HFF-Myc (cell line): ENCODE measurements around the gene CTPS1.

ENCODE experiments used
- DNase-seq: peaks from one replicate; pipeline ENCODE4 v3.0.0-alpha.2; 2011; ENCODE audit warnings: low read depth; ENCODE audit errors: extremely low read depth
- H3K4me3 ChIP-seq: replicated peaks from 2 replicates; pipeline ENCODE4 v1.5.1; 2011; ENCODE audit warnings: low read depth, mild to moderate bottlenecking, control low read depth, low read length
- CTCF ChIP-seq: IDR thresholded peaks from 2 replicates; pipeline ENCODE4 v1.5.1; 2012; ENCODE audit warnings: mild to moderate bottlenecking, low read depth, low read length, control low read depth; ENCODE audit errors: missing control alignments

CTPS1 gene

DNA sequence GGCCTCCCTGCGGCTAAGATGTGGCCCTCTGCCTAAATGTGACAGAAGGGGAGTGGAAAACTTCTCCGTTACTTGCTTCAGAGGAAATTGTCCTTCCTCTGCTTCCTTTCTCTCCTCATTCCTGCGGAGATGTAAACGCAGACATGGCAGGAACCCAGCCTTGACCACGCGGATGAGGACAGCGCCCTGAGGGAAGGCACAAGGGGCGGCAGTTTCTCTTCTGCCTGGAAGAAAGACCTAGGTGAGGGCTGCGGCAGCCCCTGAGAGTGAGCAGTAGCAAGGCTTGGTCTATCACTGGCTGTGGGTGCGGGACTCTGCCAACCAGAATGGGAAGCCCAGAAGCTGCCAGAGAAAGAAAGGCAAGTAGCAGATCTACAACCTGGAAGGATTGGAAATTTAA, 14.0 kb upstream of the CTPS1 start:
- DNase-seq = no peak
- TF ChIP-seq CTCF = no peak

GRCh38 chr1:40966417-40966816, 13.1 kb upstream of the CTPS1 start:
- no peak for TF ChIP-seq CTCF
- no peak for DNase-seq

More for the DNA sequence above, 14.0 kb upstream of the CTPS1 start:
- no peak overlapping the region for H3K4me3 ChIP-seq

DNA sequence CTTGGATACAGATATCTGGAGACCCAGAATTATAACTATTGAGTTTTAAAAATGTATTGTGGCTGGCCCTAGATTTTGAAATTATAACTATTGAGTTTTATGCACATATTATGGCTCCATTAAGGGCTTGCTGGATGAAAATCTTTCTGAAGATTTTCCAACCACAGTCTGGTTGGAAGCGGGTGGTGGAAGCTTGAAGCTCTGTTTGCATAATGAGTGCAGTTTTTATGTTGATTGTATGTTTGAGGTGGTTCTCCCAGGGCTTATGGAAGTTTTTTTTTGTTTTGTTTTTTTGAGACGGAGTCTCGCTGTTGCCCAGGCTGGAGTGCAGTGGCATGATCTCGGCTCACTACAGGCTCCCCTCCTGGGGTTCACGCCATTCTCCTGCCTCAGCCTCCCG, 10.1 kb upstream of the CTPS1 start:
- no peak for DNase-seq
- H3K4me3 ChIP-seq = no peak overlapping the region
- no peak for TF ChIP-seq CTCF

More at GRCh38 chr1:40966417-40966816, 13.1 kb upstream of the CTPS1 start:
- no peak overlapping the region for H3K4me3 ChIP-seq

- no peak for DNase-seq
- no peak for TF ChIP-seq CTCF
- H3K4me3 ChIP-seq = no peak overlapping the region
Measured at GRCh38 chr1:40971966-40972365, 7.5 kb upstream of the CTPS1 start.

DNA sequence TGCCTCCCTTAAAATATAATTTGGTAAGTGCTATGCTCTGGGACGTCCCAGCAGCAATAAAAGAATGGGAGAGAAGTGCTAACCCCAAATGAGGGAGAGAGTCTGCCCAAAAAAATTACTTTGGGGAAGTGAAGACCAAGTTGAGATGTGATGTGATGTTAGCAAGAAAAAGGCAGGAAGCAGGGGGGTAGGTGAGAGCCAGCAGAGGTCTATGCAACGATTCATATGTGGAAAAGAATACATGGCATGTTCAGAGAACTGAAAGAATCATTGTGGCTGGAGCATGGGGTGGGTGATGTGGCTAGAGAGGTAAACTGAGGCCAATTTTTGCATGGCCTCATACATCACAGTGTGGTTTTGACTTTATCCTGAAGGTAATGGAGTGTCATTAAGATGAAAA, 5.6 kb upstream of the CTPS1 start:
- H3K4me3 ChIP-seq = no peak overlapping the region
- TF ChIP-seq CTCF = no peak
- DNase-seq = no peak

GRCh38 chr1:40974945-40975344, 4.6 kb upstream of the CTPS1 start:
- TF ChIP-seq CTCF = no peak
- H3K4me3 ChIP-seq = no peak overlapping the region
- DNase-seq = no peak

DNA sequence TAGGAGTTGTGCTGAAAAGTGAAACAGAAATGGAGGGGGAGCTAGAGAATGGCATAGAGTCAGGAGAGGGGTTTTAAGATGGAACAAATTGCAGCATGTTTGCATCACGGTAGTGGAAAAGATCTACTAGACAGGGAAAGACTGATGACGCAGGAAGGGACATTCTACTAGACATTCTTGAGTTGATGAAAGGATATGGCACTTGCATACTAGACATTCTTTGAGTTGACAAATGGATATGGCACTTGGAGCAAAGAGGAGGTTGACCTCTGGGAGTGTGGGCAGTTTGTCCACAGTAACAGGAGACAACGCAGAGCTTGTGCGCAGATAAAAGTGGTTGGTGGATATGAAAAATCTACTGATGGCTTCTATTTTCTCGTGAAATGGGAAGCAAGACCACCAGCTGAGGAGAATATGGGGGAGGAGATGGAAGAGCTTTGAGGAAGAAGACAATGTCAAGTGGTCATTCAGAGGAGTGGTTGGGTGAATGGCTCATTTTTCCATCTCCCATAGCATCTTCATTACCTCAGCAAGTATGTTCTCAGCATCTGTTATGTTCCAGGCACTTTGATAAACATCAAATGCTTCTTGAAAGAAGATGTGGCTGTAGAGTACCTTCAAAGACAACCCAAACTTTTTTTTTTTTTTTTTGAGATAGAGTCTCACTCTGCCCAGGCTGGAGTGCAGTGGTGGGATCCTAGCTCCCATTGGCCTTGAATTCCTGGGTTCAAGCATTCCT, 2.4 kb upstream of the CTPS1 start:
- no peak for TF ChIP-seq CTCF
- DNase-seq = no peak
- H3K4me3 ChIP-seq = no peak overlapping the region
